Neutrophil (primary cell): ENCODE data around the gene SNRPA.

ENCODE experiments used
- H3K27ac ChIP-seq: fragments of 200-600 bp; sonication (generic); 2 replicates; pipeline ENCODE4 v1.5.1; 2016; ENCODE audit warnings: mild to moderate bottlenecking, moderate library complexity
- H3K27me3 ChIP-seq: fragments of 200-600 bp; sonication (generic); 2 replicates; pipeline ENCODE4 v1.6.0; 2016; ENCODE audit warnings: mild to moderate bottlenecking
- H3K36me3 ChIP-seq: fragments of 200-600 bp; sonication (generic); 2 replicates; pipeline ENCODE4 v1.5.1; 2017
- H3K4me1 ChIP-seq, 2 experiments: fragments of 200-600 bp in 1 of 2; sonication (generic) in 1 of 2; 1 replicate in 1 of 2; 2 replicates in 1 of 2; pipeline versions ENCODE4 v1.5.1 to v1.6.1; 2013 to 2016; ENCODE audit warnings: low read depth in 1 of 2, low read length in 1 of 2, mild to moderate bottlenecking in 1 of 2, moderate library complexity in 1 of 2; ENCODE audit not compliant: control insufficient read depth in 1 of 2, insufficient read depth in 1 of 2
- H3K4me3 ChIP-seq, 2 experiments: fragments of 200-600 bp in 1 of 2; sonication (generic) in 1 of 2; 1 replicate in 1 of 2; 2 replicates in 1 of 2; pipeline ENCODE4 v1.5.1; 2013 to 2016; ENCODE audit warnings: low read depth in 1 of 2, low read length in 1 of 2, mild to moderate bottlenecking in 1 of 2, moderate library complexity in 1 of 2
- H3K9me3 ChIP-seq: fragments of 200-600 bp; sonication (generic); 2 replicates; pipeline ENCODE4 v1.5.1; 2016
- CTCF ChIP-seq: fragments of 200-600 bp; sonication (generic); IDR thresholded peaks from 2 replicates; pipeline ENCODE4 v1.5.1; 2016; ENCODE audit warnings: antibody characterized with exemption

Gene SNRPA

DNA sequence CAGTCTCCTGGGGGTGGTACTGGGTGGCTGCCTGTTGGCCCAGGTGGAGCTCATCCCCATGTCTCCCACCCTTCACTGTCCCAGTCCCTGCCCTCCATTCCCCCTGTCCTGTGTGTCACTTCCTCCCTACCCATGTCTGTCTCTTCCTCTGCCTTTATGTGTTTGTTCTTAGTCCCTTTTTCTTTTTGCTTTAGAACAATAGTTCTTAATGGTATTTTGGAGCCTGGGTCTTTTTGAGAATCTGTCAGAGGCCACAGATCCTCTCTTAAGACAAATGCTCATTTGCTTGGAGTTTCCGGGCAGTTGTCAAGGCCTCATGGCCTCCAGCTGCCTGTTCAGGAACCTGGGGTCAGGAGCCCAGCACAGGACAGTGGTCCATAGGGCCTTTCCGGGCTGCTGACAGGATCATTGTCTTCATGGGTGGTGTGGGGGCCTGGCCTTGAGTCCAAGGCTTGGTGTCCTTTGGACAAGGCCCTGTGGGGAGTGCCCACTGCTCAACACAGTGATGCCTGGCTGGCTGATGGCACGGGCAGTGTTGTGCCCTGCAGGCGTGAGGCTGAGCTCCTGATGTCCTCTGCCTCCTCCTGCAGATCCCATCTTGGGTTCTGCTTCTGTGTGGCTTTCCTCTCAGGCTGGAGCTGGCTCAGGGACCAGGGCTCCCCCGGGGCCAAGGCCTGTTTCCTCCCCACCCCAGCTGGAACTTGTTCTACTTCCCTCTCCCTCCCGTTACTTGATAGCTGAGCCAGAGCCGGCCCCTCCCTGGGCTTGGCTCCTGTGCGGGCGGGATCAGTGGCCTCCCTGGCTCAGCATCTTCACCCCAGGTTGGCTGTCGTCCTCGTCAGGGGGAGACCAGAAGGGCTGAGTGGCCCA, 51.5 kb downstream of the SNRPA start:
- Histone ChIP-seq H3K27ac (peak overlapping the region; percentile 96), H3K36me3 (peaks cover 65% of the 10 kb centered on the region), H3K4me3 (peak overlapping the region; percentile 91 to 96), H3K9me3 (no peaks in the 10 kb centered on the region), H3K4me1 (peaks cover 82 to 88% of the 10 kb centered on the region in 2 experiments), H3K27me3 (no peaks in the 10 kb centered on the region)
- no peak for TF ChIP-seq CTCF

DNA sequence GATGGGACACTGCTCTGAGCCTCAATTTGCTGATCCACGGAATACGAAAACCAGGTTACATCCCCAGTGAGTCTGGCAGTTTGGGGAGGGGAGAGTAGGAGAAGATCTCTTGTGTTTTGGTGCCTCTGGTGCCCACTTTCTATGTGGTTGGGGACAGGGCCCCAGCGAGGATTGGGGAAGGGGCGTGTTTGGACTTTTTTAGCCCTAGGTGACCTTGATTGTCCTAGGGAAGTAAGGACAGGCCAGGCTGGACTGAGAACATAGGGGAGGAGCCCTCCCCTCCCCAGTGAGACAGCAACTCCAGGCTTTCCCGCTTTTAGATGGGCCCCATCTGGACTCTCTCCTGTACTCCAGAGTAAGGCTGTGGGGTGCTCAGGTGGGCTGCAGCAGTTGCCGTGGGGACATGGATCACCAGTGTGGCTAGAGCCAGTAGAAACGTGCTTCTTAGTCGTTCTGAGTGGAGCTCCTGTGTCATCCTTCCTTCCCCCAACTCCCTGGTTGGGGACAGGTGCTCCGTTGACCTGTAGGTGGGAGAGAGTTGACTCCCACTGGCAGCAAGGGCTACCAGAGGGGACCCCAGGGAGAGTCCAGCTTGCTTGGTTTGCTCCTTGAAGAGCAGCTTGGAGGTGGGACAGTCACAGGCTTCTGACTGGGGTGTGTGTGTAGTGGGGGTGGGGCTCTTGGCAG, 52.3 kb downstream of the SNRPA start:
- H3K36me3 ChIP-seq: peaks cover 73% of the 10 kb centered on the region
- H3K4me3 ChIP-seq: peak overlapping the region; percentile 91 to 96
- peak overlapping the region; percentile 96 for H3K27ac ChIP-seq
- no peaks in the 10 kb centered on the region for H3K9me3 ChIP-seq
- no peak for TF ChIP-seq CTCF
- no peaks in the 10 kb centered on the region for H3K27me3 ChIP-seq
- H3K4me1 ChIP-seq: peaks cover 75 to 80% of the 10 kb centered on the region in 2 experiments

- peaks cover 74 to 82% of the 10 kb centered on the region in 2 experiments for H3K4me1 ChIP-seq
- TF ChIP-seq CTCF: peak; percentile 21
- peak overlapping the region; percentile 96 for H3K27ac ChIP-seq
- H3K27me3 ChIP-seq: no peaks in the 10 kb centered on the region
- peaks cover 81% of the 10 kb centered on the region for H3K36me3 ChIP-seq
- H3K9me3 ChIP-seq: no peaks in the 10 kb centered on the region
- peak overlapping the region; percentile 91 to 96 for H3K4me3 ChIP-seq
Measured at GRCh38 chr19:40803857-40804782, 53.1 kb downstream of the SNRPA start.

DNA sequence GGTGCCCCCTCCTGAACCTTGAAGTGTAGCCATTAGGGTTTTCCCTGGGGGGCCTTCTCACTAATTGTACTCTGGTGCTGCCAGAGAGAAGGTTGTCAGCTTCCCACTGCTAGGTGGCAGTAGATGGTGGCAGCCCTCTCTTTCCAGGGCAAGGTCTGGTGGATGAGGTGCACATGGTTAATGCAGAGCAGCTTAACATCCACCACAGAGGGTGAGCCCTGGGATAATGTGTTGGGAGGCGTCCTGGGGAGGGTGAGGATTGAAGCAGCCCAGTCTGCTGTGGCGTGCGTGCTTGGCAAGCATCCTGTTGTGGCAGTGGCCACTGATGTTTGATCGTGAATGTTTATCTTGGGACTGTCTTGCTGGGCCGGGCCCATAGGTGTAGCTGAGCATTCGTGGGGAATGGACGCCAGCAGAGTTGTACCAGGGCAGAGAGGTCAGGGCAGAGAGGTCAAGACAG, 53.8 kb downstream of the SNRPA start:
- Histone ChIP-seq H3K27me3 (no peaks in the 10 kb centered on the region), H3K4me3 (no peak overlapping the region), H3K36me3 (peaks cover 88% of the 10 kb centered on the region), H3K4me1 (peaks cover 75 to 85% of the 10 kb centered on the region in 2 experiments), H3K9me3 (no peaks in the 10 kb centered on the region), H3K27ac (peak overlapping the region; percentile 96)
- no peak for TF ChIP-seq CTCF

DNA sequence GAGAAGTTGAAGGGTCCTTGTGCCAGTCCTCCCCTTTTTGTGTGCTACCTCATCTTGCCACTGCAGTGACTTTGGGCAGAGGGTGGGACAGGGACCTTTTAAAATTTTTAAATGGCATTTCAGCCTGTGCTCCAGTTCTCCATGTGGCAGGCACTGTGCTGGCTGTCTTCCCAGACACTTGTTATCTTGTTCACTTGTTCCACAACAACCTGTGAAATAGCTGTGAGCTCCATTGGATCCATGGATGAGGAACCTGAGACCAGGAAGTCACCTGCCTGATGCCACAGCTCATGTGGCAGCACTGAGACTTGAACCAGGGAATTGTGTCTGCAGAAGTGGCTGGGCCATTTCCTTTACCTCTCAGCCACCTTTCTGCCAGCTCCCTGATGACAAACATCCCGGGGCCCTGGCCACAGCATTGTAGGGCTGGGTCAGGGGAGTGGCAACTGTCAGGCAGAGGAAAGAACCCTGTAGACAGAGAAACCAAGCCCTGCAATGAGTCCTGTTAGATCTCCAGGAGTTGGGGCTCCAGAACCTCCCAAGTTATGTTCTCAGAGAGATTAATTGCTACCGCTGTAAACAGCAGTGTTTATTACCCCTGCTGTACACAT, 54.4 kb downstream of the SNRPA start:
- H3K36me3 ChIP-seq: peaks cover 87% of the 10 kb centered on the region
- peaks cover 76 to 85% of the 10 kb centered on the region in 2 experiments for H3K4me1 ChIP-seq
- H3K27ac ChIP-seq: peak overlapping the region; percentile 96
- no peak for TF ChIP-seq CTCF
- no peaks in the 10 kb centered on the region for H3K27me3 ChIP-seq
- no peak overlapping the region for H3K4me3 ChIP-seq
- H3K9me3 ChIP-seq: no peaks in the 10 kb centered on the region
